DMS53 treated with DMSO at 0.1 percent for 48 hours (cell line): ENCODE results near the gene CAV1.
"Not testable (repeated sequence)": the region's sequence is repeated elsewhere in the genome, so short reads cannot be mapped to it uniquely, and the experiment has no call there.

Experiments used
- DNase-seq: peaks from one replicate; lab custom pipeline; 2025; ENCODE audit not compliant: unreplicated experiment; lab: John Stamatoyannopoulos, UW

The CAV1 gene

GRCh38 chr7:116524609-116525297 lies at the start of gene CAV1:
Gene CAV1 (plus strand): TSS chr7:116525036. CDS start chr7:116525063, 27 bp downstream.
- DNase-seq = peak; percentile 40

- no peak for DNase-seq
Observed at GRCh38 chr7:116477625-116478024, 47.2 kb upstream of the CAV1 start.

- no peak for DNase-seq
Observed at GRCh38 chr7:116478834-116479233, 46.0 kb upstream of the CAV1 start.

GRCh38 chr7:116483271-116483942 lies 41.4 kb upstream of the CAV1 start:
- no peak for DNase-seq

- DNase-seq = not testable (repeated sequence)
Observed at GRCh38 chr7:116484389-116484788, 40.4 kb upstream of the CAV1 start.

- no peak for DNase-seq
Observed at GRCh38 chr7:116487907-116488521, 36.8 kb upstream of the CAV1 start.

- no peak for DNase-seq
Observed at GRCh38 chr7:116490351-116490750, 34.5 kb upstream of the CAV1 start.

GRCh38 chr7:116491887-116492653 lies 32.8 kb upstream of the CAV1 start:
- DNase-seq = no peak

- DNase-seq = no peak
Observed at GRCh38 chr7:116492654-116493109, 32.2 kb upstream of the CAV1 start.

- DNase-seq = no peak
Observed at GRCh38 chr7:116493449-116493848, 31.4 kb upstream of the CAV1 start.

GRCh38 chr7:116494472-116494871 lies 30.4 kb upstream of the CAV1 start:
- DNase-seq = no peak

GRCh38 chr7:116495736-116496135 lies 29.1 kb upstream of the CAV1 start:
- no peak for DNase-seq

- DNase-seq = no peak
Observed at GRCh38 chr7:116496653-116497052, 28.2 kb upstream of the CAV1 start.

GRCh38 chr7:116497708-116498107 lies 27.1 kb upstream of the CAV1 start:
- DNase-seq = no peak

GRCh38 chr7:116499168-116500077 lies 25.4 kb upstream of the CAV1 start, which contains the start of gene CAV2:
Gene CAV2 (plus strand): TSS chr7:116499738. CDS start chr7:116499782, 44 bp downstream.
- peak; percentile 70 for DNase-seq

- no peak for DNase-seq
Observed at GRCh38 chr7:116500078-116500853, 24.6 kb upstream of the CAV1 start.

- DNase-seq = no peak
Observed at GRCh38 chr7:116501425-116502167, 23.2 kb upstream of the CAV1 start.

GRCh38 chr7:116502201-116503096 lies 22.4 kb upstream of the CAV1 start:
- no peak for DNase-seq
